ENCODE data around the gene GMPPB.
"Not testable (repeated sequence)": the region's sequence is repeated elsewhere in the genome, so short reads cannot be mapped to it uniquely, and the experiment has no call there.

Gene GMPPB

DNA sequence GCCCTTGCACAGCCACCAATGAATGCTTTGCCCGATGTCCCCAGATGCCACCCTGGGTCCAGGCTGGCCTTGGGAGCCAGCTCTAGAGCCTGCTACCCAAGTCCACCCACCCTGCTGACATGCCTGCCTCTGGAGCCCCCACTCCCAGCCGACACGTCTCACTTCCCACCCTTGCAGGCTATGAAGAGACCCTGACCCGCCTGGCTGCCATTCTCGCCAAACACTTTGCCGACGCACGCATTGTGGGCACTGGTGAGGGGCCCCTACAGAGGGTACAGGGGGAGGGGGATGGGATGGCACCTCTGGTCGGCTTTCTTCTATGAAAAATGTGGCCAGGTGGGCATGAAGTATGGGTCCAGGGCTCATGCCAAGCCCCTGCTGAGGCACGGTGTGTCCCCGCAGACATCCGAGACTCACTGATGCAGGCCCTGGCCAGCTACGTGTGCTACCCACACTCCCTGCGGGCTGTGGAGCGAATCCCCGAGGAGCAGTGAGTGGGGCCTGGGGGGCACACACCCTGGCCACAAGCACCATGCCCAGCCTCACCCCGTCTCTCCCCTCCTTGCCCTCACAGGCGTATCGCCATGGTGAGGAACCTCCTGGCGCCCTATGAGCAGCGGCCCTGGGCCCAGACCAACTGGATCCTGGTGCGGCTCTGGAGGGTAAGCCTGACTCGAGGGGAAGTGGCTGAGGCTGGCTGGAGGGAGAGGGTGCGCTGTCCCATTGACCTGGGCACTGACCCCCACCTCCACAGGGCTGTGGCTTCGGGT lies 10.2 kb downstream of the GMPPB start:
- no peak for DNase-seq (ENCODE audit: low spot score)

DNA sequence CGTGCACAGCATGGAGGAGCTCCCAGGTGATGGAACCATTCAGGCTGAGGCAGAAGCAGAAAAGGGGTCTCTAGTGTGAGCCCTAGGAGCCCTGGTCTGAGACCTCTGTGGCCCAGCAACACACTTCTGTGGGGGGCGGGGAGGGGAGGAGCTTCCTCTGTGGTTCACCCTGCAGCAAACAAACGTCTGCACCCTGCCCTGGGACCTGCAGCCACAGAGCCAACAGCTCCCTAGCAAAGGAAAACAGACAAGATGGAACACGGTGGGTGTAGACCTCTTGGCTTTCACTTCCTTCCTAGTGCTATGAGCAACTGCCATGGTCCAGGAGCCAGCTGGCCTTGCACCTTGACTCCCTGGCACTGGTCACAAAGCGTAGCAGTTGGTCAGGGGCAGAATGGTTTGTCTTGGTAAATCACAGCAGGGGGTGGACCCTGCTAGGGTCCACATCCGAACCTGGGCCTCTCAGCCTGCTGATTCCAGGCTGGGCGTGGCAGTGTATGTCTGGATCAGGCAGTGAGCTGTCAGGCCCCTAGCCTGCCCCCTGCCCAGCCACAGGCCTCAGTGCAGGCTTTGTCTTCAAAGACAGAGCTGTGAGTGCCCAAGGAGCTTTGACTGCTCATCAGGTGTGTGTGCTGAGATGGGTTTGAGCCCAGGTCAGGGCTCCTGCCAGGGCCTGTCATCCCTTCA lies 11.0 kb downstream of the GMPPB start:
- DNase-seq (ENCODE audit: low spot score), result no peak

- DNase-seq (ENCODE audit: low spot score), result no peak
Observed at GRCh38 chr3:49712166-49712565, 11.6 kb downstream of the GMPPB start.

- DNase-seq (ENCODE audit: low spot score), result no peak
Observed at GRCh38 chr3:49711489-49711888, 12.3 kb downstream of the GMPPB start.

DNA sequence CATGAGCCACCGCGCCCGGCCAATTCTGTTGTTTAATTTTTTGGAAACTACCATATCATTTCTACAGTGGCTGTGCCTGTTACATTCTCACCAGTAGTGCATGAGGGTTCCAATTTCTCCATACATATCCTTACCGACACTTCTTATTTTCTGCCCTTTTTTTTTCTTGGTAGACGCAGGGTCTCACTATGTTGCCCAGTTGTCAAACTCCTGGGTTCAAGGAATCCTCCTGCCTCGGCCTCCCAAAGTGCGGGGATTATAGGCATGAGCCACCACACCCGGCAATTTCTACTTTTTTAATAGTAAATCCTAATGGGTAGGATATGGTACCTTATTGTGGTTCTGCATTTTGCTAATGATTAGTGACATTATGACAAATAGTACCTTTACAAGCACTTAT lies 13.9 kb downstream of the GMPPB start:
- DNase-seq (ENCODE audit: low spot score), result no peak

DNA sequence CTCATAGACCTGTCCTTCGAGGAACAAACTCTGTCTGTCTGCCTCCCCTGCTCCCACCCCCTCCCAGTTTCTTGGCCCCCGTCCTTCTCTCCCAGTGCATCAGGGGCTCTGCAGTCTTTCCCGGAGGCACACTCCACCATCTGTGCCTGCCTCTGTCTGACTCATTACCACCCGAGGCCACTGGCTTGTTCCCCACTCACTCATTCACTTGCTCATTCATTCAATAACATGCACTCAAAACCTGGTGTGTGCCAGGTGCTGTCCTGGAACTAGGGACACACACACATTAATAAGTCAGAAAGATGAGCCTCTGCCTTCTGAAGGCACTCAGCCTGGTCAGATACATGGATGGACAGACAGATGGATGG lies 16.7 kb downstream of the GMPPB start:
- DNase-seq (ENCODE audit: low spot score), result no peak

GRCh38 chr3:49706456-49707112 lies 17.2 kb downstream of the GMPPB start:
- no peak for DNase-seq (ENCODE audit: low spot score)

- DNase-seq (ENCODE audit: low spot score), result no peak
Observed at GRCh38 chr3:49705390-49705960, 18.3 kb downstream of the GMPPB start.

DNA sequence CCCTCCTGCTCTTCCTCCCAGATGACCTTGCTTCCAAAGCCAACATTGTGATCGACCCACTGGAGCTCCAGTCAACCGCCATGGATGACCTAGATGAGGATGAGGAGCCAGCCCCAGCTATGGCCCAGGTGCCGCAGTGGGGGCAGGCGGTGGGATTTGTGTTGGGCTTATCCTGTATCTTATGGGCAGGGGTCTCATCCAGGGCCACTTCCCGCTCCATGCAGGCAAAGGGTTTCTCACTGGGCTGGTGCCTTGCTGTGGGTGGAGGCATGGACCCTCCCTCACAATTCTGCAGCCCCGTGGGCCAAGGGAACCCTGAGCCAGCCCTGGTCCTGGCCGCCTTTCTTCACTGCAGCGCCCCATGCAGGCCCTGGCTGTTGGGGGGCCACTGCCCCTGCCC lies 19.1 kb downstream of the GMPPB start:
- no peak for DNase-seq (ENCODE audit: low spot score)

GRCh38 chr3:49703956-49704355 lies 19.8 kb downstream of the GMPPB start:
- no peak for DNase-seq (ENCODE audit: low spot score)

GRCh38 chr3:49703443-49703927 lies 20.3 kb downstream of the GMPPB start:
- peak; percentile 75 for DNase-seq (ENCODE audit: low spot score)

- no peak for DNase-seq (ENCODE audit: low spot score)
Observed at GRCh38 chr3:49702672-49703071, 21.1 kb downstream of the GMPPB start.

DNA sequence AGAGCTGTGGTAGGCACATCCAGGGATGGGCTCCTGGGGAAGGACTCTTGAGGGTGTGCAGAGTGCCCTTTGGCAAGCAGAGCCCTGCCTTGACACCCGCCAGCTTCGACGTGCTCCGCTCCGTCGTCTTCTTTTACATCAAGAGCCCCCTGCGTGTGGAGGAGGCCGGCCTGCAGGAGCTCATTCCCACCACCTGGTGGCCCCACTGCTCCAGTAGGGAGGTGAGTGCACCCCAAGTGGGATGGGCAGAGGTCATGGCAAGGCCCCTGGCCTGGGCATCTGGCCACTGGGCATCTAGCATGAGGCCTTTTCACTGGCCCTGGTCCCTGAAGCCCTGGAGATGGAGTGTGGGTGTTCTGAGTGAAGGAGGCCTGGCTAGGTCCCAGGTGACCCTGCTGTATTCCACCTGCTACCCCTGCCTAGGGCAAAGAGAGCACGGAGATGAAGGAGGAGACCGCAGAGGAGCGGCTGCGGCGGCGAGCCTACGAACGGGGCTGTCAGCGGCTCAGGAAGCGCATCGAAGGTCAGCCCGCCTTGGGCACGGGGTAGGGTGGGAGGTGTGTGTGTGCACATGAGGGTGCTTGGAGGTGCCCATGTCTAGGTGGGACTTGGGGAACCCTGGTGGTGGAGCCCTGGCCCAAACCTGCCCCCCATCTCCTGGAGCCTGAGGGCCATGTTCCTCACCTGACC lies 22.2 kb downstream of the GMPPB start:
- DNase-seq (ENCODE audit: low spot score), result no peak

DNA sequence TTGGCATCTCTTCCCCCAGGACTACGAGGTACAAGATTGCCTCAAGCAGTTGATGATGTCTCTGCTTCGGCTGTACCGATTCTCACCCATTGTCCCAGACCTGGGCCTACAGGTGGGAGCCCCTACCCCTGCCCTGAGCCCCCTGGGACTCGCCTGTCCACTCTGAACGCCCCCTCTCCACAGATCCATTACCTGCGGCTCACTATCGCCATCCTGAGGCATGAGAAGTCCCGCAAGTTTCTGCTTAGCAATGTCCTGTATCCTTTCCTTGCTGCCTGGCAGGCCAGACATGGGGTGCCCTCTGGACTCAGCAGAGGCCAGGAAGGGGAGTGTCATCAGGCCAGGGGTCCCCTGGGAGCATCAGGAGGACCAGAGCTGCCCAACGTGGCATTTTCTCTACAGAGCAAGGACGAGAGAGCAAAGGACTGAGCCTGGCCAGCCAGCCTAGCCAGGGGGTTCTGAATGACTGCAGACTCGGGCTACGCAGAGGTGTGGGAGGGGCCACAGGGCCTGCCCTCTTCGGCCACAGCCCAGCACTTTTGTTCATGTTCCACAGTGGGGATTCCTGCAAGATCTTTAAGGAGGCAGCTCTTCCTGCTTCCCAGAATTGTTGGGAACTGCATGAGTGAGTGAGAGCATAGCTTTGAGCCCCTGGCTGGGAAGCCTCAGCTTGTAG lies 23.2 kb downstream of the GMPPB start:
- DNase-seq (ENCODE audit: low spot score), result no peak

DNA sequence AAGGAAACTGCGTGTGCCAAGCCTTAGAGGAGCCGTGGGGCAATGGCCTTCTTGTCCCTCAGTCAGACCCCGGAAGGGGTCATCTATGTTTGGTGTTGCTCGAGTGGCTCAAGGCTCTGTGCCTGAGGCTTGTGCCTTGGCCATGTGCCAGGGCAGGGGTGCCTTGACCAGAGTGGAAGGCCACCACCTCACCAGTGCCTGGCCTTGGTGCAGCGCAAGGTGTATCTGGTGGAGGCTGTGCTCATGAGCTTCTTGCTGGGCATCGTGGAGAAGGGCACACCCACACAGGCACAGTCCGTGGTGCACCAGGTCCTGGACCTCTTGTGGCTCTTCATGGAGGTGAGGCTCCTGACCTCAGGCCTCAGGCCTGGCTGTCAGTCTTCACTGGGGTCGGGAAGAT lies 23.7 kb downstream of the GMPPB start:
- no peak for DNase-seq (ENCODE audit: low spot score)

DNA sequence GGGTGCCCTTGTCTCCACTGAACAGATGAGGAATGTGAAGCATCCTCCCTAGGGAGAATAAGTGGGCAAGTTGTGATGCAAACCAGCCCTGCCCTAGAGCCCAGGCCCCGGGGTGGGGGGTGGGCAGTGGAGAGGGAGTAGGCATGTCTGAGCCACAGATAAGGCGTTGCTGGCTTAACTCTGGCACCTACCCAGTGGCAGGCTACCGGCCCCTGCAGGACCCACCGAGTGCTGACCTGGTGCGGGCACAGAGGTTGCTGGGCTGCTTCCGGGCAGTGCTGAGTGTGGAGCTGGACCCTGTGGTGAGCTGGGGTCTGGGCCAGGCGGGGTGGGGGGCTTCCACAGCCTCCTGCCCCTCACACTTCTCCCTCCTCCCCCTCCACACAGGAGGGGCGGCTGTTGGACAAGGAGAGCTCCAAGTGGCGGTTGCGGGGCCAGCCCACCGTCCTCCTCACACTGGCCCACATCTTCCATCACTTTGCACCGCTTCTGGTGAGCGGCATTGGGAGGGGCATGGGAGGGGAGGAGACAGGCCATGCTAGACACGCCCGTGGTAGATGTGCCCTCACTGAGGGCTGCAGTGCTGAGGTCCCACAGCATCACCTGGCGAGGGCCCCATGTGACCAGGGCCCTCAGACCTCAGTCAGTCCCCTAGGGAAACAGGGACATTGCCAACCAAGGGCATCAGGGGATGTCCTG lies 24.3 kb downstream of the GMPPB start:
- no peak for DNase-seq (ENCODE audit: low spot score)

- not testable (repeated sequence) for DNase-seq (ENCODE audit: low spot score)
Observed at GRCh38 chr3:49695350-49696015, 28.3 kb downstream of the GMPPB start.

DNA sequence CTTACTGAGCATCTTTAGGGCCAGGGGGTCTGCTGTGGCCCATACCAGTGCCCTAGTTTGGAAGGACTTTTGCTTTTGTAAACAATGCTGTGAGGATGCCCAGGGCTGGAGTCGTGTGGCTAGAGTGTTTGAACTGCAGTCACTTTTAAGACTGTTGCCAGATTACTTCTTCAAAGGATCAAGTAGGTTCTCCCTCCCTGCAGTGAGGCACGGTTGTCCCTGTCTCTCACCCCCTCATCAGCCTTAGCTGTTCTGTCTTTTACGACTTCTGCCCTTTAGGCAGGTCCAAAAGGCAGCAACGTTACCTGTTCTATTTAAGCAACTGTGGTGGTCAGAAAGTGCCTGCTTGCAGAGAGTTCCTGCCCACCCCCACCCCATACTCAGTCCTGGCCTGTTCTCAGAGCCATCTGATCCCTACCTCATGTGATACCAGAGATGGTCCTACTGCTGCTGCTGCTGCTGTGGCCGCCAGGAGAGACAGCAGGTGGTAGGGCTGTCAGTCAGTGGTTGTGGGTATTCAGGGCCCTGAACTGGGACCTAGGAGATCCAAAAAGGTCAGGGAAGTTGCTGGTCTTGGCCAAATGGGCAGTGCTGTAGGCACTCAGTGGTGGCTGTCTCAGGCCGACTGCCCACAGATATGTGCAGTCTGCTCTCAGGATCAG lies 29.2 kb downstream of the GMPPB start:
- DNase-seq (ENCODE audit: low spot score), result not testable (repeated sequence)

GRCh38 chr3:49691481-49691880 lies 32.3 kb downstream of the GMPPB start:
- not testable (repeated sequence) for DNase-seq (ENCODE audit: low spot score)

DNA sequence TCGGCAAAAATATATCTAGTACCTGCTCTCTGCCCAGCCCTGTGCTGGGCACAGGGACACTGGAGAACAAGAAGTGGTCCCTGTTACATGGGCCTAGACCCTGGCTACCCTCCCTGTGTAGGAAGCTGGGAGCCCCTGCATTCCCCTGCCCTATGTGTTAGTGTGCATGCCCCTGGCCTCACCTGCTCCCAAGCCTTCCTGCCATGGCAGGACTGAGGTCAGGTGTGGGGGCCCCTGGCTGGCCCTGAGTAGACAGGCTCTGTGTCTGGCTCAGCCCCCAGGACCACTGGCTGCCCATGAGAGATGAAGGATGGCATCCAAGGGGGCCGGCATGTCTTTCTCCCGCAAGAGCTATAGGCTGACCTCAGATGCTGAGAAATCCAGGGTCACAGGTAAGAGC lies 32.9 kb downstream of the GMPPB start:
- not testable (repeated sequence) for DNase-seq (ENCODE audit: low spot score)
